ENCODE data around the gene SMARCC2. TPM values are rescaled to one million over a fixed set of nuclear protein-coding genes. Genes with fewer than 3 reads are reported as not detected.
"Not testable (repeated sequence)": the region's sequence is repeated elsewhere in the genome, so short reads cannot be mapped to it uniquely, and the experiment has no call there.

SMARCC2 gene
- polyA plus RNA-seq, 4 donors: 97.5 to 151 (median 128) TPM

DNA sequence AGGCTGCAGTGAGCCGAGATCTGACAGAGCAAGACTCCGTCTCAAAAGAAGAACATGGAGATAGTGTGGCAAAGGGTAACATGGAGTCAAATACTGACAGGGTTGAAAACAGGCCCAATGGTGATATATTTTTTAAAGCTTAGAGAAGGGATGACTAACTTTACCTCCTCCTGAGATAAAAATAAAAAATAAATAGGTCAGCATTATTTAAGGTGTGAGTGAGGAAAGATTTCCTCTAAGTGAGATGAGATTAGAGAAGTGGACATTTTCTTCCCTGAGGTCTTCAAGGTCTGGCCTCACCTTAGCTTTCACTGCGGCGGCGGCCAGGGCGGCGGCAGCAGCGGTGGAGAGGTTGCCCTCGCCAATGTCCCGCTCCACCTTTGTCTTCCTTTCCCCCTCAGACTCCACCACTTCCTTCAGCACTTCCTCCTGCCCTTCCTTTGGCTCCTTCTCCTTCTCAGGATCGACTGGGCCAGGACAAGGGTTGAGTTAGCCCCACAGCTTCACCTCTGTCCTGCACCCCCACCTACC is 20.0 kb downstream of the SMARCC2 start:
- DNase-seq (ENCODE audit: low read depth in 4 of 4, low spot score in 2 of 4): no peak

DNA sequence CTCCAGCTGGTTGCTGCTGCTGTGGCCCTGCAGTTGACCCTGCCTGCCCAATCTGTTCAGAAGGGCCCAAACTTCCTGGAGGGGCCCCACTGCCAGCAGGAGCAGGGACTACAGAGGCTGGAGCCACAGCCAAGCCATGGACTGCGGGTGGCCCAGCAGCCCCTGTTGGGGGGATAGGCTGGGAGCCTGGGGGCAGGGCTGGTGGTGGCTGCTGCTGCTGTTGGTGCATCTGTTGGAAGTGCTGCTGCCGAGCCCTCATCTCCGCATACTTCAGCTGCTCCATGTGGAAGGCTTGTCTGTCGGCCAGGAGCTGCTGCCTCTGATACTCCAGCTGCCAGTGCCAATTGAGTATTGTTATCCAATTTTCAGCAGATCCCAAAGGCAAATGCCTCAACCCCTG is 23.9 kb downstream of the SMARCC2 start:
- no peak for DNase-seq (ENCODE audit: low read depth in 4 of 4, low spot score in 2 of 4)

DNA sequence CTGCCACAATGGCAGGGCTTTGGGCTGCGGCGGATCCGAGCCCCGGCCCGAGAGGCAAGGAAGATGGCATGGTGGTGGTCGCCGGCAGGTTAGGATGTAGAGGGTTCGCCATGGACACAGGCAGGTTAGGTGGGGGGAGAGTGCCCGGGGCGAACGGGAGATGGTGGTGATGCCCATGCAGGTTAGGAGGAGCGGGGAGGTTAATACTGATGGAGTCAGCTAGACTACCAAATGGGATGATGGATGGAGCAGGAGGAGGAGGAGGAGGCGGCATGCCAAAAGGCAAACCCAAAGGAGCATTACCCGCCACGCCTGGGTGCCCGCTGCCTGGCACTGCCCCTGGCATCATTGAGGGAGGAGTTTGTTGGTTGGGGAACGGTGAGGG is 24.9 kb downstream of the SMARCC2 start:
- DNase-seq (ENCODE audit: low read depth in 4 of 4, low spot score in 2 of 4): no peak

DNA sequence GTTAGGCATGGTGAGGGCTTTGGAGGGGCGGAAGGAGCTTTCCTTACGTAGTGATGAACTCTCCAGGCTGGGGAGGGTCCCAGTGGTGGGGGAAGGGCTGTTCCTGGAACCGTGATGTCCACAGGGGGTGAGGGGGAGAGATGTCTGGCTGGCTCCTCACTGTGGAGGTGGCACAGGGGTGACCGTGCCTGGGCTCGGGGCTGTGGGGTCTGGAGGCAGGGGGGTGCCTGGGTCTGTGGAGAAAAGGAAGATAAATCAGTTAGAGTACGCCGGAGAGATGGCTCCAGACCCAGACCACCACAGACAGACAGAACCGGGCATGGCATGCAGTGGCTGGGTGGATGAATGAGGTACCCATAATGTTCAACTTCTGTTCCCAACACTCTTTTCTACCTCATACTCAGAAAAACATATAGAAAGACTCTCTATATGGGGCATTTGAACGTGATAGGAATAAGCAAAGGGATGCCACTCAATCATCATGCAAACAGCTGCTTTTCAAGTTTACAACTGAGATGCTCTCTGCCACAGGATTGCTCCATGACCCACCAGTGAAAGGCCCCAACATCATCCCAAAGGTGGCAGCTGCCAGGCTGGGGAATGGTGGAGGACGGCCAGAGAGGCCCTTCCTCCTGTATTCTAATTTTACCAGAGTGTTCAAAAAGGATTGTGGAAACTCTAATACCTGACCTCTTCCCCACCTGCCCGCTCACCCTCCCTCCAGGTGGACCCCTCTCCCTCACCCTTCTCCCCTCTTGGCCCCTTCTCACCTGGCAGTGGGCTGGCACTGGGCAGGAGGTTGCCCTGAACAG is 25.5 kb downstream of the SMARCC2 start:
- no peak for DNase-seq (ENCODE audit: low read depth in 4 of 4, low spot score in 2 of 4)

DNA sequence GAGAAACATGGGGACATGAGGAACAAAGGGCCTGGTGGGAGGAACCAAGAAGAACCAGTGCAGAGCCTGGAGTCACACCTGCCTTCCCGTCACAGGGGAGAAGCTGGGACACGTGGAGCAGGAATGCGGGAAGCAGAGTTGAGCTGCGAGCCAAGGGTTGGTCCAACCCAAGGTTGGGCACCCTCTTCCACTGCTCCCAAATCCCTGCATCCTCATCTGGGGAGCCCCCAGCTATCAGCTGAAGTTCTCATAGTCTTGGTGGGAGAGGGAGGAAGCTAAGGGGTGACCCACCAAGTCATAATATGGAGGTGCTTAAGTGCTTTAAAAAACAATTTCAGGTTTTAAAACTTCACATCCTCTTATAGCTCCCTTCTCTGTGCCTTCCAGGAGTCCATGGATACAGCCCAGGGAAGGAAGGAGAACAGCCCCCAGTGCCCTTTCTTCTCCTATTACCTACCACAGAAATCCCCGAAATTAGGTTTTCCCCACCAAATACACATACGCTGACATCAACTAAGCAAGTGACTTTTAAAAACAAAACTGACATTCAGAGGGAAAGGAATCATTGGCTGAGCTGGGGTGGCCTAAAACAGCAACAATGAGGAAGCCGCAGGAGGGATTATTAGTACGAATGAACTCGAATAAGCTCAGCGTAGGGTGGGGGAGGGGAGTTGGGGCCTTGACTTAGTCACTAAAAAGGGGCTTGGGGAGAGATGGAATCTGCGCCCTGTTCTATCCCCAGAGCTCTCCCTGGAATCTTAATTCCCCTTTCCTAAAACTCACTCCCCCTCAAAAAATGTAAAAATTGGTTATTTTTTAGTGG is 26.6 kb downstream of the SMARCC2 start:
- no peak for DNase-seq (ENCODE audit: low read depth in 4 of 4, low spot score in 2 of 4)

DNA sequence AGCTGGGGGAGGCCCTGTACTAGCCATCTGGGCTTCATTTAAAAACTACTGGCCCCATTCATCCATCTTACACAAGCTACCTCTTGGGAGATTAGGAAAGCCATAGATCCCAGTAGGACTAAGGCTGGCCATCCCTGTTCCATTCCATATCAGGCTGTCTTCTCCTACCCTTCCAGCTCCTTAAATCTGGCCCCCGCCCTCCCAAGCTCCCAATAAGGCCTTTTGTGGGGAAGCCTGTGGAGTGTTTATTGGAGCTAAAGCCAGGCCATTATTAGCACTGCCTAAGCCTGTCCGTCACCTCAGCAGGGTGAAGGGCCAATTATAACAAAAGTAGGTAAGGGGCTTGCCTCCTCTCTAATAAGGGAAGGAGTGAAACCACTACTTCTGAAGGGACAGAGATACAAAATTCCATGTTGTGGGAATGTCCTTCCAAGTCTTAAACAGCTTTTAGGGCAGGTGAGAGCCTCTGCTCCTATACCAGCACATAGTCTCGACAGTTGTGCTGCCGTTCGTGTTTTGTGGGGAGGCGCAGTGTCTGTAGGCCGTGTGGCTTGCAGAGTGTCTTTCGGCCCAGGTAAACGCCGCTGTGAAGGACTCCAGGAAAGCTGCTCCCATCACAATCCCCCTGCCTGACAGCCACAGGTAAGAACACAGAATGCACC is 27.5 kb downstream of the SMARCC2 start:
- no peak for DNase-seq (ENCODE audit: low read depth in 4 of 4, low spot score in 2 of 4)

DNA sequence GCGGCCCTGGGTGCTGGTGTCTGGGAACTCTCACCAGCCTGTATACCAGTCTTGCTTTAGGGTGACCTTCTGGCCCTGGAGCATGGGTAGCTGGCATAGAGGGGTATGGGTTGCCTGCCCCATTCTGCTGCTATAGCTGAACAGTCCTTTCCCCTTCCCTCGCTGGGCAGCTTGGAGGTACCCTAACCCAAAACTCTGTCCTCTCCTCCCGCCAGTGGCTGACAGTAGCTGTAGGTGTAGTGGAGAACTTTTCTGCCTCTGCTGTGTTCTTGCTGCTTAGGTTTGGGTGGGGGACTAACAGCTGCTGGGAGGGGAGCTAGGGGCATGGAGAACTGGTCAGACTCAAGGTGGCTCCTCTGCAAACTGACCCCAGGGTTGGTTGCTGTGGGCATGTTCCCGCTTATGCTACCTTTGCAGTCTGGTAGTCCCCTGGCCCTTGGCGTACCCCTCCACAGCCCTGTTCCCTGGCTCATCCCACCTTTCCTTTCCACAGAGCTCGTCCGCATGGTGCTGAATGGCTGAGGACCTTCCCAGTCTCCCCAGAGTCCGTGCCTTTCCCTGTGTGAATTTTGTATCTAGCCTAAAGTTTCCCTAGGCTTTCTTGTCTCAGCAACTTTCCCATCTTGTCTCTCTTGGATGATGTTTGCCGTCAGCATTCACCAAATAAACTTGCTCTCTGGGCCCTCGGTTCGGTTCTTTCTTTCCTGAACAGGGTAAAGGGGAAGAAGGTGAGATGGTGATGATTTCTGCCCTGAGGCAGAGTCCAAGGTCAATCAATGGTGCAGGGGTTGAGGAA is 28.2 kb downstream of the SMARCC2 start:
- no peak for DNase-seq (ENCODE audit: low read depth in 4 of 4, low spot score in 2 of 4)

DNA sequence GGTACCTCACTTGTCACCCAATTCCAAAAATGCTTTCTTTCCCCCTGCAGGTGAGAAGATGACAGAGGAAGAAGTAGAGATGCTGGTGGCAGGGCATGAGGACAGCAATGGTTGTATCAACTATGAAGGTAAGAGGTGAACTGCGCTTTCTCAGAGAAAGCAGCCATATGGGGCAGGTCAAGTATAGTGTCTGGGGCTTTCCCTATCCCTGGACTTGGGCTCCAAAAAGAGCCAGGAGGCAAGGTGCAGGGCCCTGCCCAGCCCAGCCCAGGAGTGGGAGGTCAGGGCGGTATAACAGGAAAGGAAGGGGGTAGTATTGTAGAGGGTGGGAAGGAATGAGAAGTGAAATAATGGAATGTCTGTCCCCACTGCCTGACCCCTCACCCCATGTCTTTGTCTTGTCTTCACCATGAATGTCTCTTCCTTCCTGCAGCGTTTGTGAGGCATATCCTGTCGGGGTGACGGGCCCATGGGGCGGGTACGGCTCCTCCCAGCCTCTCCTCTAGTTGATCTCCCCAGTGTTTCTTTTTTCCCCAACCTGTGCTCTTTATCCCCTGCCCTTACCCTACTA is 29.0 kb downstream of the SMARCC2 start:
- no peak for DNase-seq (ENCODE audit: low read depth in 4 of 4, low spot score in 2 of 4)

DNA sequence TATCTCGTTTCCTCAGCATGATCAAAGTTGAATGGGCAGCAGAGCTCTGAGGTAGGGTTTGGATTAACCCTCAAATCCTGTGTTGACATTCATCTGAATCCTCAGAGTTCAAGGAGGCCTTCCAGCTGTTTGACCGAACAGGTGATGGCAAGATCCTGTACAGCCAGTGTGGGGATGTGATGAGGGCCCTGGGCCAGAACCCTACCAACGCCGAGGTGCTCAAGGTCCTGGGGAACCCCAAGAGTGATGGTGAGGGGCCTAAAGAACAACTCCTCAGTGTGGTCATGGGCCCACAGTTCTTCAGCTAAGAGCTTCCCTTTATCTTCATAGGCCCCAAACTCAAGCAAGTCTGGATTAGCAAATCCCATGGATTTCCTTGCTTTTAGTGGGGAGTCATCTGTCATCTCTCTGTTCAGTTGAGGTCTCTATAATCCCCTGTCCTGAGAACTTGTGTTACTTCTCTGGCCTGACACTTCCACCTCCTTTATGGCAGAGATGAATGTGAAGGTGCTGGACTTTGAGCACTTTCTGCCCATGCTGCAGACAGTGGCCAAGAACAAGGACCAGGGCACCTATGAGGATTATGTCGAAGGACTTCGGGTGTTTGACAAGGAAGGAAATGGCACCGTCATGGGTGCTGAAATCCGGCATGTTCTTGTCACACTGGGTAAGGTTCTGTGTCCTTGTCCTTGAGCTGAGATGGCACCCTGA is 29.6 kb downstream of the SMARCC2 start:
- no peak for DNase-seq (ENCODE audit: low read depth in 4 of 4, low spot score in 2 of 4)

DNA sequence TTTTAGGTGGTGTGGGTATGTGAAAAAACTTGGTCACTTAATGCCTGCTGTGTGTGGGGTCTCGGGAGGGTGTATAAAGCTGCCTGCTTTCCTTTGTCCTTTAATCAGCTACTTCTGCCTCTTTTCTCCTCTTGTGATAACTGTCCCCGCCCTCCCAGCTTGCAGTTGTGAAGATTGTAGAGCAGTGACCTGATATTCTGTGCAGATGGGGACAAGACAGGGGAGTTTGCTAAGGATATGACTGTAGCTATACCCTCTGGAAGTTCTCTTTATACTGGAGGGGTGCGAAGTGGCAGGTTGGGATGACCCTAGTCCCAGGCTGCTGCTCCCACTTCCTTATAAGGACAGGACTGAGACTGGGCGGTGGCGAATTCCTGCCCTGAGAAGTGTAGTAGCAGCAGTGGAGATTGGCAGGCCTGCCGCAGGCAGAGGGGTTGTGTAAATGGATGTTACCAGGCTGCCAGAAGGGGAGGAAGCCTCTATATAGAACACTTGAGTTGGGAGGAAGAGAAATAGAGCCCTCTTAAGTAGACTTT is 30.3 kb downstream of the SMARCC2 start:
- peak in 2 of 4 donors; percentile 32 to 41 for DNase-seq (ENCODE audit: low read depth in 4 of 4, low spot score in 2 of 4)

DNA sequence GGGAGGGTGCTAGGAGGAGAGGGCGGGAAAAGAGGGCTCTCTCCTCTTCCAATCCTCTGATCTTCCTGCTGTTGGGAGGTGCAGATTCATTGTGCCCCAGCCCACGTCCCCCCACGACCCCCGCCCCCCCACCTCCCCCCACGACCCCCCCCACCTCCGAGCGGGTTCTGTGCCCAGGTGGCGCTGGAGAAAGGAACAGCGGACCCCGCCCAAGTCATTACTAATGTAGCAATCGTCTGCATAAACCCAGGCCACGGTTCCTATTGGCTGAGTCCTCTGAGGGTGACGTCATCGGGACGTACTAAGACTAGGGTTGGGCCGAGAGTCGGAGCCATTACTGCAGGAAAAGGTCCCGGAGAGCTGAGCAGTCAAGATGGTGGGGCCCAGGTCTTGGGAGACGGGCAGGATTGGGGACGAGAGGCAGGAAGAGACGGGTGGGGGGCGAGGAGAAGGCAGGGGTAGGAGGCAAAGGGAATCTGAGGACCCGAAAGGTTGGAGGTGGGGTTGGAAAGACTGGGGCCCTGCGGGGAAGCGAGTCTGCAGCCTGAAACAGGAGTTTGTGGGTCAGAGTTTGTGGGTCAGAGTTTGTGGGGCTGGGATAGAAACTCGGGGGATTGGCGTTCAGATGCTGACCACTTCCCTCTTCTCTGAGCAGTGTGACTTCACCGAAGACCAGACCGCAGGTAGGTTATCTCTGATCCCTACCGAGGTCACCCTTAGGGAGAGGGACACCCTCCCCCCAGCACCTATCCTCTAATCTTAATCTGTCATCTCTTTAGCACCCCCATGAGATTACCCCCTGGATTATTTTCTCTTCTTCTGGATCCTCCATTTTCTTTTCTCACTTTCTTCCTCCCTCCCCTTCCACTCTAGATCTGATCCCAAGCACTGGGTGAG is 31.0 kb downstream of the SMARCC2 start, which contains the start of gene MYL6:
Gene MYL6, plus strand, starts transcription at position 331 of the 897 bp plus-strand sequence. Its CDS starts 43 bp downstream, at position 374.
- DNase-seq (ENCODE audit: low read depth in 4 of 4, low spot score in 2 of 4): peak; percentile 92 to 98 (median 94)

DNA sequence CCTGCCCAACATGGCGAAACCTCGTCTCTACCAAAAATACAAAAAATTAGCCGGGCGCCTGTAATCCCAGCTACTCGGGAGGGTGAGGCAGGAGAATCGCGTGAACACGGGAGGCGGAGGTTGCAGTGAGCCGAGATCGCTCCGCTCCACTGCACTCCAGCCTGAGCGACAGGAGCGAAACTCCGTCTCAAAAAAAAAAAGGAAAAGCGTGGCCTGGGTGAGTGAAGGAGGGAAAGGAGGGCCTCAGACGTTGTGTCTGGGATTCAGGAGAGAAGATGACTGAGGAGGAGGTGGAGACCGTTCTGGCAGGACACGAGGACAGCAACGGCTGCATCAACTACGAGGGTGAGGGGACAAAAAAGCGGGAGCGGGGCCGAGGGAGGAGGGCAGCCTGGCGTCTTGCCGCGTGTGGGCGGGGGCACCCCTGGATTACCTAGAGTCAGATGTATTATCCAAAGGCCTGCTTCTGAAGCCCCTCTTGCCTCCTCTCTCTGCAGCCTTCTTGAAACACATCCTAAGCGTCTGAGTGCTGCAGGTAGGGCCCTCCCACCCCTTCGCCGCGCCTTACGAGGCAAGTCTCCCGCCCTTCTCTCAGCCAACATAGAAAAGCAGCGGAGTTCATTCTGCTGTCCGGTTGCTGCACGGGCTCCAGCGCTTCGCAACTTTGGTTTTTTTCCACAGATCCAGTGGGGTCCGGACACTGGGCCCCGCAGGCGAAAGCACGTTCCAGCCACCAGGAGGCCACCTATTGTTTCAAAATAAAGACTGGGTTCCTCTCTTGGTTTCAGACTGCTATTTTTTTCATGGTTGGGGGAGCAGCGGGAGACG is 31.9 kb downstream of the SMARCC2 start:
- peak; percentile 81 to 86 (median 84) for DNase-seq (ENCODE audit: low read depth in 4 of 4, low spot score in 2 of 4)

DNA sequence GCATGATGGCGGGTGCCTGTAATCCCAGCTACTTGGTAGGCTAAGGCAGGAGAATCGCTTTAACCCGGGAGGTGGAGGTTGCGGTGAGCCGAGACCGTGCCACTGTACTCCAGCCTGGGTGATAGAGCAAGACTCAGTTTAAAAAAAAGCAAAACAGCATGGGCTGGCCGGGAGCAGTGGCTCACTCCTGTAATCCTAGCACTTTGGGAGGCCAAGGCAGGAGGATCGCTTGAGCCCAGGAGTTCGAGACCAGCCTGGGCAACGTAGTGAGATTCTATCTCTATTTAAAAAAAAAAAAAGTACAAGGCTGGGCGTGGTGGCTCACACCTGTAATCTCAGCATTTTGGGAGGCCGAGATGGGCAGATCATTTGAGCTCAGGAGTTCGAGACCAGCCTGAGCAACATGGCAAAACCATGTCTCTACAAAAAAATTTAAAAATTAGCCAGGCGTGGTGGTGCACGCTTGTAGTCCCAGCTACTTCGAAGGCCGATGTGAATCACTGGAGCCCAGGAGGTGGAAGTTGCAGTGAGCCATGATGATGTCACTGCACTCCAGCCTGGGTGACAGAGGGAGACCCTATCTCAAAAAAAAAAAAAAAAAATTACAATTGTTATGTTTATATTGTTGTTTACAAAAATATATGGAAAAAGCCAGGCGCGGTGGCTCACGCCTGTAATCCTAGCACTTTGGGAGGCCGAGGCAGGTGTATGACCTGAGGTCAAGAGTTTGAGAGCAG is 32.7 kb downstream of the SMARCC2 start:
- not testable (repeated sequence) for DNase-seq (ENCODE audit: low read depth in 4 of 4, low spot score in 2 of 4)

DNA sequence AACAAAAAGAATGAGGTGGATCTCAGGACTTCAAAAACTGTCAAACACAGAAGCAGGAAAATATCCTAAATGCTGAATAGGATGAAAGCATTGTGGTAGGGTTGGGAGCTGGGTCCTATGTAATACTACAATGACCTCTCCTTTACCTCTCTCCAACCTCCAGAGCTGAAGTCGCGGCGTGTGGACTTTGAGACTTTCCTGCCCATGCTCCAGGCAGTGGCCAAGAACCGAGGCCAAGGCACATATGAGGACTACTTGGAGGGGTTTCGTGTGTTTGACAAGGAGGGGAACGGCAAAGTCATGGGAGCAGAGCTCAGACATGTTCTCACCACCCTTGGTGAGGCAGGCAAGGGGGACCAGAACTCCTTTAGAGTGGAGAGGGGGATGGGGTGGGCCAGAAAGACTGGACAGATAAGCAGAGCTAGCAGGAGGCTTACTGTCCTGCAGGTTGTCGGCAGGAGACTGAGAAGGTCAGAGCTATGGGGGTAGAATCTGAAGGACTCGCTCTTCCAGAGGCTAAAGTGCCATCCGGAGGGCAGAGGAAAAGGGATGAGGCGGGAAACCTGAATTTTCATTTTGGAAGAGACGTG is 33.9 kb downstream of the SMARCC2 start:
- no peak for DNase-seq (ENCODE audit: low read depth in 4 of 4, low spot score in 2 of 4)

DNA sequence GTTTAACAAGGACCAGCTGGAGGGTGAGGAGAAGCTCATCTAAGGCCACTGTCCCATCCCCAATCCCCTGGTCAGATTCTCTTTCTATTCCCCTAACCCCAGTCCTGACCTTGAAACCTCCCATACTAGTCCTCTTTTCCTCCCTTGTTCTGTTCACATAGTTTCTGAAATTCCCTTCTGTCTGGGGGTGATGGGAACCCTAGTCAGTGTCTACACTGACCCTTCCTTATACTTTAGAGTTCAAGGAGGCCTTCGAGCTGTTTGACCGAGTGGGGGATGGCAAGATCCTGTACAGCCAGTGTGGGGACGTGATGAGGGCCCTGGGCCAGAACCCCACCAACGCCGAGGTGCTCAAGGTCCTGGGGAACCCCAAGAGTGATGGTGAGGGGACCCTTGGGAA is 34.5 kb downstream of the SMARCC2 start:
- DNase-seq (ENCODE audit: low read depth in 4 of 4, low spot score in 2 of 4): no peak

DNA sequence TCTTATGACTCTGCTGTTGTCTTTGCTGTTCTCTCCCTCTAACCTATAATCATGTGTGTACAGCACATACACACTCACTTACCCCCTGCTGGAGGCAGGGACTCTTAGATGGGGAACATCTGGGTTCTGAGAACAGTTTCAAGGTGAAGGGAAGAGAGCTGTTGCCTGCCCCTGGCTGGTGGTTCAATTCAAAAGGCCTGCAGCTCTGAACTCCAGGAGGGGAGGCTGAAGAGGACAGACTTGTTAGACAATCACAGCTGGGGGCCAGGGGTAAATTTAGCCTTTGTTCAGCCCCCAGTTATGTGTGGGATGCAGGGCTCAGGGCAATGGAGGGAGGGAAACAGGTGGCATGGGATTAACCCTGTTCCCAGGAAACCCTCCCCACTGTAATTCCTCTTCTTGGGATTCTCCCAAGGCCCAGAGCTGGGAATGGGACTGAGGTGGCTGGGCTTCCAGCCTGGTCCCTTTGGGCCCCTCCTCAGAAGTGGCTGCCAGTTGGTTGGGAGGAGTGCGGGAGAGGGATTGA is 35.0 kb downstream of the SMARCC2 start:
- no peak for DNase-seq (ENCODE audit: low read depth in 4 of 4, low spot score in 2 of 4)
